Liver (tissue), 9 donors: ENCODE results near the gene C14orf93. TPM values are rescaled to one million over a fixed set of nuclear protein-coding genes. Genes with fewer than 3 reads are reported as not detected.

ENCODE experiments used
- DNase-seq: peaks from one replicate; pipeline ENCODE4 v3.0.0-alpha.2; 2017; ENCODE audit warnings: low spot score
- H3K27ac ChIP-seq, 2 donors: one replicate each; pipeline ENCODE4 v1.7.0; 2013; ENCODE audit warnings: inconsistent platforms in 2 of 2, low read length in 2 of 2, control low read depth in 1 of 2, low read depth in 1 of 2, mild to moderate bottlenecking in 1 of 2
- H3K27me3 ChIP-seq, 4 donors: one replicate each; pipeline versions ENCODE4 v1.6.1 to v1.7.0; 2013; ENCODE audit warnings: low read length in 3 of 4, inconsistent platforms in 1 of 4, mild to moderate bottlenecking in 1 of 4, moderate library complexity in 1 of 4; ENCODE audit not compliant: control insufficient read depth in 4 of 4, insufficient read depth in 4 of 4
- H3K36me3 ChIP-seq, 4 donors: one replicate each; pipeline versions ENCODE4 v1.6.1 to v1.7.0; 2013; ENCODE audit warnings: low read length in 3 of 4, mild to moderate bottlenecking in 3 of 4, low read depth in 1 of 4, moderate library complexity in 1 of 4; ENCODE audit not compliant: control insufficient read depth in 4 of 4, insufficient read depth in 3 of 4
- H3K4me1 ChIP-seq, 4 donors: one replicate each; pipeline versions ENCODE4 v1.6.1 to v1.7.0; 2013; ENCODE audit warnings: low read length in 3 of 4, mild to moderate bottlenecking in 3 of 4, moderate library complexity in 1 of 4; ENCODE audit not compliant: control insufficient read depth in 4 of 4, insufficient read depth in 4 of 4
- H3K4me3 ChIP-seq, 3 donors: one replicate each; pipeline versions ENCODE4 v1.6.1 to v1.7.0; 2013; ENCODE audit warnings: low read length in 3 of 3, control low read depth in 1 of 3, low read depth in 1 of 3, mild to moderate bottlenecking in 1 of 3
- H3K9ac ChIP-seq, 2 donors: one replicate each; pipeline ENCODE4 v1.7.0; 2013; ENCODE audit warnings: low read length in 2 of 2, mild to moderate bottlenecking in 2 of 2, moderate library complexity in 2 of 2, control low read depth in 1 of 2, low read depth in 1 of 2
- H3K9me3 ChIP-seq, 4 donors: one replicate each; pipeline versions ENCODE4 v1.6.1 to v1.7.0; 2013; ENCODE audit warnings: low read length in 3 of 4; ENCODE audit not compliant: control insufficient read depth in 4 of 4
- EGR1 ChIP-seq, 2 donors: IDR thresholded peaks; 2 replicates each; pipeline ENCODE4 v1.6.1; 2016 to 2018; ENCODE audit warnings: antibody characterized with exemption in 2 of 2, low read depth in 2 of 2
- FOXA1 ChIP-seq: IDR thresholded peaks from 2 replicates; pipeline ENCODE4 v1.6.1; 2016; ENCODE audit warnings: antibody characterized with exemption
- FOXA2 ChIP-seq: IDR thresholded peaks from 2 replicates; pipeline ENCODE4 v1.6.1; 2016; ENCODE audit warnings: antibody characterized with exemption
- GABPA ChIP-seq, 2 donors: IDR thresholded peaks in 1 of 2; conservative IDR thresholded peaks in 1 of 2; 2 replicates each; pipeline ENCODE4 v1.6.1; 2016; ENCODE audit warnings: antibody characterized with exemption in 2 of 2, mild to moderate bottlenecking in 1 of 2, moderate library complexity in 1 of 2
- HNF4A ChIP-seq, 2 donors: conservative IDR thresholded peaks; 2 replicates each; pipeline ENCODE4 v1.6.1; 2016; ENCODE audit warnings: antibody characterized with exemption in 2 of 2, mild to moderate bottlenecking in 2 of 2
- HNF4G ChIP-seq: IDR thresholded peaks from 2 replicates; pipeline ENCODE4 v1.6.1; 2016; ENCODE audit warnings: antibody characterized with exemption
- JUND ChIP-seq, 2 donors: IDR thresholded peaks; 2 replicates each; pipeline ENCODE4 v1.6.1; 2016; ENCODE audit warnings: antibody characterized with exemption in 2 of 2
- MAX ChIP-seq: IDR thresholded peaks from 2 replicates; pipeline ENCODE4 v1.6.1; 2016; ENCODE audit warnings: antibody characterized with exemption
- NR2F2 ChIP-seq: IDR thresholded peaks from 2 replicates; pipeline ENCODE4 v1.6.1; 2016; ENCODE audit warnings: antibody characterized with exemption
- RAD21 ChIP-seq, 2 donors: IDR thresholded peaks; 2 replicates each; pipeline ENCODE4 v1.6.1; 2016; ENCODE audit warnings: antibody characterized with exemption in 2 of 2, mild to moderate bottlenecking in 2 of 2
- REST ChIP-seq: IDR thresholded peaks from 2 replicates; pipeline ENCODE4 v1.6.1; 2016; ENCODE audit warnings: antibody characterized with exemption, mild to moderate bottlenecking
- SP1 ChIP-seq: IDR thresholded peaks from 2 replicates; pipeline ENCODE4 v1.6.1; 2018; ENCODE audit warnings: antibody characterized with exemption, mild to moderate bottlenecking
- TAF1 ChIP-seq: conservative IDR thresholded peaks from 2 replicates; pipeline ENCODE4 v1.6.1; 2016; ENCODE audit warnings: antibody characterized with exemption, mild to moderate bottlenecking
- YY1 ChIP-seq: IDR thresholded peaks from 2 replicates; pipeline ENCODE4 v1.6.1; 2016; ENCODE audit warnings: antibody characterized with exemption, mild to moderate bottlenecking
- ZBTB33 ChIP-seq: IDR thresholded peaks from 2 replicates; pipeline ENCODE4 v1.6.1; 2016; ENCODE audit warnings: antibody characterized with exemption
- WGBS: extraction: QIAGEN DNeasy Blood & Tissue Kit; methylation state at CpG from one replicate; pipeline ENCODE4 v1.1.7; 2013; 5-methylcytosine and 5-hydroxymethylcytosine counted together
- polyA plus RNA-seq, 2 donors: library from polyadenylated mRNA; stranded (reverse) in 1 of 2; unstranded in 1 of 2; fragments of 200-250 nt in 1 of 2; fragments of >200 nt in 1 of 2; fragmentation: Nextera tagmentation in 1 of 2; extraction: Ambion mirVana in 1 of 2; gene quantifications; one replicate each; pipeline versions ENCODE4 v1.2.1 to v1.2.3, GENCODE V29; 2013 to 2015
- total RNA-seq, 2 donors: library from RNA; depleted of rRNA; stranded (reverse); fragments of >200 nt; gene quantifications; one replicate each; pipeline ENCODE4 v1.2.3, GENCODE V29; 2014
- TF ChIP-seq, protein P1 (sequence below): fragments of 150-350 bp; IDR thresholded peaks from 2 replicates; pipeline ENCODE4 v1.5.1; 2017; ENCODE audit warnings: improper control_type of control experiment, low read depth, low read length; ENCODE audit not compliant: missing input control
- TF ChIP-seq, protein P2 (sequence below): IDR thresholded peaks from 2 replicates; pipeline ENCODE4 v1.6.1; 2016; ENCODE audit warnings: antibody characterized with exemption
- donor health status: healthy.
- donor health status: healthy.
- donor health status: healthy.
- donor health status: healthy.
- donor health status: healthy.

The C14orf93 gene
- total and polyA plus RNA-seq, 4 donors = 2.1 to 7.1 (median 3.4) TPM

GRCh38 chr14:22971152-22971551, 38.8 kb downstream of the C14orf93 start:
- peaks cover 0 to 9% (median 5%) of the 10 kb centered on the region in 4 donors for H3K36me3 ChIP-seq
- TF ChIP-seq MAX (no peak), HNF4G (no peak), REST (no peak), NR2F2 (no peak), JUND (IDR thresholded peaks at IDR 0.05) (no peak), RAD21 (IDR thresholded peaks at IDR 0.05) (no peak), FOXA2 (no peak), YY1 (no peak), ZBTB33 (no peak), SP1 (no peak), GABPA (IDR thresholded peaks at IDR 0.05 in 1 of 2, conservative IDR thresholded peaks at IDR 0.05 in 1 of 2) (no peak)
- TF ChIP-seq, protein P1, sequence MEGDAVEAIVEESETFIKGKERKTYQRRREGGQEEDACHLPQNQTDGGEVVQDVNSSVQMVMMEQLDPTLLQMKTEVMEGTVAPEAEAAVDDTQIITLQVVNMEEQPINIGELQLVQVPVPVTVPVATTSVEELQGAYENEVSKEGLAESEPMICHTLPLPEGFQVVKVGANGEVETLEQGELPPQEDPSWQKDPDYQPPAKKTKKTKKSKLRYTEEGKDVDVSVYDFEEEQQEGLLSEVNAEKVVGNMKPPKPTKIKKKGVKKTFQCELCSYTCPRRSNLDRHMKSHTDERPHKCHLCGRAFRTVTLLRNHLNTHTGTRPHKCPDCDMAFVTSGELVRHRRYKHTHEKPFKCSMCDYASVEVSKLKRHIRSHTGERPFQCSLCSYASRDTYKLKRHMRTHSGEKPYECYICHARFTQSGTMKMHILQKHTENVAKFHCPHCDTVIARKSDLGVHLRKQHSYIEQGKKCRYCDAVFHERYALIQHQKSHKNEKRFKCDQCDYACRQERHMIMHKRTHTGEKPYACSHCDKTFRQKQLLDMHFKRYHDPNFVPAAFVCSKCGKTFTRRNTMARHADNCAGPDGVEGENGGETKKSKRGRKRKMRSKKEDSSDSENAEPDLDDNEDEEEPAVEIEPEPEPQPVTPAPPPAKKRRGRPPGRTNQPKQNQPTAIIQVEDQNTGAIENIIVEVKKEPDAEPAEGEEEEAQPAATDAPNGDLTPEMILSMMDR = no peak
- H3K4me1 ChIP-seq = peaks cover 3 to 27% (median 22%) of the 10 kb centered on the region in 4 donors
- H3K9ac ChIP-seq = no peak overlapping the region
- H3K9me3 ChIP-seq = no peaks in the 10 kb centered on the region
- 100% methylated on average over 1 of the region's 1 CpG for WGBS
- no peak for DNase-seq
- no peak overlapping the region for H3K27ac ChIP-seq
- no peak overlapping the region for H3K4me3 ChIP-seq
- H3K27me3 ChIP-seq = no peaks in the 10 kb centered on the region

DNA sequence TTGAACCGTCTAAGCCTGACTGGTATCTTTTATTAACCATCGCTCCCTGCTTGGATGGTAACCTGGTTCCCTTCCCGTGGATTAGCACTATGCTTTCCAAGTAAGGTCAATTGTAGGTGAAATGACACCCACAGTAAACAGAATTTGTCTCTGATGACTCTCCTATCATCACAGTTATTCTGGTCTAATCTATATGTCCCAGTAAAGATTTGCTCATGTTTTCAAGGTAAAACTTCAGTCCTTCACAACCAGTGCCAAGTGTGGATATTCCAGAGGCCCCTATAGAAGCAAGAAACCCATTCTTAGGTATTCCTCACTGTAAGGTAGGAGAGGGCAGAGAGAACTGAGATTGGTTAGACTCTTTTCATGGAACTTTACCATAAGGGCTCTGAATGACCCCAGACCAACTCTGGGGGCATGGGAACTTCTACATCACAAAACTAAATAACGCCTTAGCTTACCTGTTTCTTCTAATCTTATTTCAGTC, 43.1 kb downstream of the C14orf93 start:
- Histone ChIP-seq H3K27ac (no peak overlapping the region), H3K36me3 (peaks cover 0 to 6% (median 0%) of the 10 kb centered on the region in 4 donors), H3K9me3 (no peaks in the 10 kb centered on the region), H3K4me1 (no peaks in the 10 kb centered on the region), H3K9ac (no peak overlapping the region), H3K4me3 (no peak overlapping the region), H3K27me3 (no peaks in the 10 kb centered on the region)
- DNase-seq = no peak
- WGBS = 57% methylated on average over 4 of the region's 4 CpGs
- TF ChIP-seq FOXA1 (no peak), HNF4A (conservative IDR thresholded peaks at IDR 0.05) (no peak), HNF4G (no peak), RAD21 (IDR thresholded peaks at IDR 0.05) (no peak), FOXA2 (no peak), REST (no peak), ZBTB33 (no peak), YY1 (no peak), SP1 (no peak), JUND (IDR thresholded peaks at IDR 0.05) (no peak), NR2F2 (no peak), MAX (no peak), EGR1 (IDR thresholded peaks at IDR 0.05; ENCODE audit: low read depth in 2 of 2) (no peak), TAF1 (no peak)
- TF ChIP-seq, protein P2, sequence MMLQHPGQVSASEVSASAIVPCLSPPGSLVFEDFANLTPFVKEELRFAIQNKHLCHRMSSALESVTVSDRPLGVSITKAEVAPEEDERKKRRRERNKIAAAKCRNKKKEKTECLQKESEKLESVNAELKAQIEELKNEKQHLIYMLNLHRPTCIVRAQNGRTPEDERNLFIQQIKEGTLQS = no peak
